PC-9 (cell line): ENCODE data around the gene SLC35A5. TPM values are rescaled to one million over a fixed set of nuclear protein-coding genes. Genes with fewer than 3 reads are reported as not detected.

Experiments used
- BruUV-seq: library from RNA; stranded (reverse); fragments of 400-500 nt; replicated peaks from 2 replicates; lab custom pipeline; 2021; lab: Mats Ljungman, UMichigan
- CTCF ChIA-PET: fragments of 300-600 bp; sonication (Branson Sonifier 250); formaldehyde crosslinking; loops from one replicate; lab custom pipeline; 2022; ENCODE audit warnings: antibody characterized with exemption; lab: Charles Lee
- POLR2A ChIA-PET: fragments of 300-600 bp; sonication (Branson Sonifier 250); formaldehyde crosslinking; loops from one replicate; lab custom pipeline; 2022; ENCODE audit warnings: antibody characterized with exemption; ENCODE audit not compliant: unreplicated experiment; lab: Charles Lee
- DNase-seq, 2 experiments: peaks; one replicate each; pipeline versions ENCODE4 v3.0.0 to v3.0.0-alpha.2; 2015 to 2022; ENCODE audit warnings: mixed read lengths in 1 of 2
- H2AFZ ChIP-seq: fragments of 200-600 bp; sonication (generic); 2 replicates; pipeline ENCODE4 v1.8.1; 2017; ENCODE audit warnings: antibody characterized with exemption
- H3F3A ChIP-seq: fragments of 200-600 bp; sonication (generic); 2 replicates; pipeline ENCODE4 v1.8.1; 2017; ENCODE audit warnings: antibody characterized with exemption, mild to moderate bottlenecking, low read depth; ENCODE audit not compliant: insufficient read depth
- H3K27ac ChIP-seq: fragments of 200-600 bp; sonication (generic); 2 replicates; pipeline ENCODE4 v1.6.1; 2016; ENCODE audit warnings: mixed run types
- H3K27me3 ChIP-seq: fragments of 200-600 bp; sonication (generic); 2 replicates; pipeline ENCODE4 v1.6.1; 2016; ENCODE audit warnings: low read depth, mixed run types; ENCODE audit not compliant: insufficient read depth
- H3K36me3 ChIP-seq: fragments of 200-600 bp; sonication (generic); 2 replicates; pipeline ENCODE4 v1.6.1; 2016; ENCODE audit warnings: low read depth, mixed run types
- H3K4me1 ChIP-seq: fragments of 200-600 bp; sonication (generic); replicated peaks from 2 replicates; pipeline ENCODE4 v1.6.1; 2016; ENCODE audit warnings: mixed run types; ENCODE audit not compliant: insufficient read depth
- H3K4me2 ChIP-seq: fragments of 200-600 bp; sonication (generic); 2 replicates; pipeline ENCODE4 v1.6.1; 2017; ENCODE audit warnings: mixed run types
- H3K4me3 ChIP-seq: fragments of 200-600 bp; sonication (generic); 2 replicates; pipeline ENCODE4 v1.6.1; 2016; ENCODE audit warnings: mixed run types
- H3K79me2 ChIP-seq: fragments of 200-600 bp; sonication (generic); 2 replicates; pipeline ENCODE4 v1.6.1; 2017; ENCODE audit warnings: low read depth, mixed run types
- H3K9me2 ChIP-seq: fragments of 200-600 bp; sonication (generic); 2 replicates; pipeline ENCODE4 v1.8.1; 2017; ENCODE audit warnings: mild to moderate bottlenecking; ENCODE audit not compliant: insufficient read depth
- H3K9me3 ChIP-seq: fragments of 200-600 bp; sonication (generic); 2 replicates; pipeline ENCODE4 v1.8.1; 2016; ENCODE audit warnings: low read depth; ENCODE audit not compliant: insufficient read depth
- H4K20me1 ChIP-seq: fragments of 200-600 bp; sonication (generic); 2 replicates; pipeline ENCODE4 v1.8.1; 2017; ENCODE audit not compliant: insufficient read depth
- EZH2 ChIP-seq: fragments of 200-600 bp; sonication (generic); IDR thresholded peaks from 2 replicates; pipeline ENCODE4 v1.8.0; 2017; ENCODE audit warnings: antibody characterized with exemption, low read depth
- intact Hi-C: fragments of 100-400 bp; cut with micrococcal nuclease; formaldehyde crosslinking; loops from one replicate; pipeline ENCODE4 v1.10.0; 2022; ENCODE audit not compliant: unreplicated experiment
- total RNA-seq: library from RNA; stranded (reverse); gene quantifications from 2 replicates; pipeline ENCODE4 v1.2.3, GENCODE V29; 2021
- TF ChIP-seq, protein P1 (sequence below): fragments of 200-600 bp; sonication (generic); conservative IDR thresholded peaks from 2 replicates; pipeline ENCODE4 v1.6.1; 2017; ENCODE audit warnings: mixed run types, antibody characterized with exemption, mild to moderate bottlenecking, moderate library complexity

Gene SLC35A5
- total RNA-seq, 1 experiment from 2014 or later, result 35.7 TPM

DNA sequence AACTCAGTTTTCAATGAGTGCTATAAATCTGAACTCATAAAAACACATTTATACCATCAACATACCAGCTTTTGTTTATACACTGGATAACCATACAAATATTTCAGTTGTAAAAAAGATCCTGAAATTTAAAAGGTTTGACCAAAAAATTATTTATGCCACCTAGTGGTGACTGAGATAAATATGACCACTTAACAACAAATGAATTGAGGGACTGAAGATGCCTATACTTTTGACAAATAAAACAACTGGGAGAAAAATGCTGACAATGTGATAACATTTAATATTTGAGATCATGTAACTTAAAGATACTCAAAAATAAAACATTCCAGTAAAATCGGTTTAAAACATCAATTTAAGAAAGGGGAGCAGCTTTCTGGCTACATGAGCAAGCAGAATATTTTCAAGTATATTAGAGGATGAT is 30.5 kb upstream of the SLC35A5 start:
- H3K4me1 ChIP-seq, result no peaks in the 10 kb centered on the region
- H3K36me3 ChIP-seq, result 0 out of 2 replicates have a peak, but pooled peaks cover 7% of the 10 kb centered on the region
- no peak overlapping the region for H3K27ac ChIP-seq
- H2AFZ ChIP-seq, result no peak overlapping the region
- H3K9me3 ChIP-seq, result no peaks in the 10 kb centered on the region
- peaks cover 6% of the 10 kb centered on the region; the same call in 1 of the 2 replicates for H4K20me1 ChIP-seq
- peaks cover 15% of the 10 kb centered on the region; the same call in 1 of the 2 replicates for H3F3A ChIP-seq
- POLR2A ChIA-PET, result interaction anchor here (0.6 kb wide), 1 partner anchor 615 kb away, joined by 3 read pairs; no protein-coding TSS in a partner anchor
- no TSS peak for BruUV-seq
- H3K4me3 ChIP-seq, result no peak overlapping the region
- no peaks in the 10 kb centered on the region for H3K79me2 ChIP-seq
- CTCF ChIA-PET, result interaction anchor here (0.6 to 1.3 kb wide), 6 partner anchors 26 to 420 kb away, joined by 3 to 10 read pairs (median 4); partner anchors contain the start of gene SLC9C1
- DNase-seq, result no peak
- no peak for TF ChIP-seq EZH2
- TF ChIP-seq, protein P1, sequence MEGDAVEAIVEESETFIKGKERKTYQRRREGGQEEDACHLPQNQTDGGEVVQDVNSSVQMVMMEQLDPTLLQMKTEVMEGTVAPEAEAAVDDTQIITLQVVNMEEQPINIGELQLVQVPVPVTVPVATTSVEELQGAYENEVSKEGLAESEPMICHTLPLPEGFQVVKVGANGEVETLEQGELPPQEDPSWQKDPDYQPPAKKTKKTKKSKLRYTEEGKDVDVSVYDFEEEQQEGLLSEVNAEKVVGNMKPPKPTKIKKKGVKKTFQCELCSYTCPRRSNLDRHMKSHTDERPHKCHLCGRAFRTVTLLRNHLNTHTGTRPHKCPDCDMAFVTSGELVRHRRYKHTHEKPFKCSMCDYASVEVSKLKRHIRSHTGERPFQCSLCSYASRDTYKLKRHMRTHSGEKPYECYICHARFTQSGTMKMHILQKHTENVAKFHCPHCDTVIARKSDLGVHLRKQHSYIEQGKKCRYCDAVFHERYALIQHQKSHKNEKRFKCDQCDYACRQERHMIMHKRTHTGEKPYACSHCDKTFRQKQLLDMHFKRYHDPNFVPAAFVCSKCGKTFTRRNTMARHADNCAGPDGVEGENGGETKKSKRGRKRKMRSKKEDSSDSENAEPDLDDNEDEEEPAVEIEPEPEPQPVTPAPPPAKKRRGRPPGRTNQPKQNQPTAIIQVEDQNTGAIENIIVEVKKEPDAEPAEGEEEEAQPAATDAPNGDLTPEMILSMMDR, result peak; percentile 81
- no peaks in the 10 kb centered on the region for H3K27me3 ChIP-seq
- H3K4me2 ChIP-seq, result no peak overlapping the region
- intact Hi-C loops, result loop anchor here (1.0 to 5.0 kb wide), 3 partner anchors 238 to 419 kb away; no protein-coding TSS in a partner anchor
- H3K9me2 ChIP-seq, result no peaks in the 10 kb centered on the region

DNA sequence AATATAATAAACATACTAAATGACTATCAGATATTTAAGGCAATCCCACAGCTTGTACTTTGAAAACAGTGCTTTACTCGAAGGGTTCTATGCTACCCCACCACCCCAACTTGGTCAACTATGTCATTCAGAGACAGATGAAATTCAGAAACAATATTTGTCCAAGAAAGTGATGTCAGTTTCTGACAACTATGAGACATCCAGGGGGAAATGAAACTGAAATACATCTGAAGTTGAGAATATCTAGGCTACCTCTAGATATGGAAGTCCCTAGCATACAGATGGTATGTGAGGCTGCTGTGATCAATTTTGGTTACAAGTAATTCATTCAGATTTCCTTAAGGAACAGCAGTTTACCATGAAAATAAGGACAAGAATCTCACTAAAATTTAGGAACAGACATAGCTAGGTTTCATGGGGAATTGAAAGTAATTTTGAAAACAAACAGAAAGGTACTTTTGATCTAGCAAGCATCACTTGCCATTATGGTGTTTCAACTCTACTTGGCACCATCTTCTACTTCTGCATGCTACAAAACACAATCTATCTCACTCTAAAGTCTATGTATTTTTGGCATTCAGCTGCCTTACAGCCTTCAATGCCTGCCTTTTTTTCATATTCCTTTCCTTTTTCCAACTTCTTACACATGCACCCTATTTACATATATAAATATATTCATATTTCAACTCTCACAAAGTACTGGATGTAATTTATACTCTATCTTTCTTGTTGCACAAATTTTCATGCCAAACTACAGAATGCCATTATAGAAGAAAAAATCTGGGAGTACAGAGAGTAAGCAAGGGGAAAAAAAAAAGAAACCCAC is 21.8 kb upstream of the SLC35A5 start:
- Histone ChIP-seq H3K79me2 (no peaks in the 10 kb centered on the region), H3K4me3 (no peak overlapping the region), H3K9me2 (no peaks in the 10 kb centered on the region), H3K4me1 (no peaks in the 10 kb centered on the region), H3F3A (no peaks in the 10 kb centered on the region), H3K27me3 (no peaks in the 10 kb centered on the region), H3K27ac (no peak overlapping the region), H3K4me2 (no peak overlapping the region), H3K36me3 (peaks cover 20% of the 10 kb centered on the region; the same call in 1 of the 2 replicates), H2AFZ (no peak overlapping the region), H4K20me1 (peaks cover 6% of the 10 kb centered on the region; the same call in 1 of the 2 replicates), H3K9me3 (no peaks in the 10 kb centered on the region)
- ChIA-PET CTCF (no interaction called here), POLR2A (no interaction called here)
- intact Hi-C loops, result no loop called here
- DNase-seq, result no peak
- no peak for TF ChIP-seq EZH2
- TF ChIP-seq, protein P1, result no peak
- no TSS peak for BruUV-seq

DNA sequence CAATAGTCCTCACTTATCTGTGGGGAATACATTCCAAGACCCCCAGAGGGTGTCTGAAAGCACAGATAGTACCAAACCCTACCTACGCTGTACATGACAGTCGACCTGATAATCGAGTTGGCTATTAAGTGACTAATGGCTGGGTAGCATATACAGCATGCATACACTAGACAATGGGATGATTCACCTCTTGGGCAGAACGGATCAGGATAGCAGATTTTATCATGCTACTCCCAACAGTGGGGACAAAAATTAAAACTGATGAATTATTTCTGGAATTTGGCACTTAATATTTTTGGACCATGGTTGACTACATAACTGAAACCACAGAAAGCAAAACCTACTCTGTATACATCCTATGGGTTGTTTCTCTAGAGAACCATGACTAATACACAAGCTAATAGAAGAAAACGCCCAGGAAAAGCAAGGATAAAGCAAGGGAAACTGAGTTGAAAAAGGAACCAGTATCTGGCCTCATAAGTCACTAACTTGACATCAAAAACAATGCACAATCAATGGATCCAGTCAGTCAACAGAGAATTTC is 15.6 kb upstream of the SLC35A5 start:
- Histone ChIP-seq H3K4me3 (no peak overlapping the region), H3K36me3 (peaks cover 24% of the 10 kb centered on the region; the same call in 1 of the 2 replicates), H3K4me2 (no peak overlapping the region), H4K20me1 (0 out of 2 replicates have a peak, but pooled peaks cover 3% of the 10 kb centered on the region), H3K27me3 (no peaks in the 10 kb centered on the region), H3K4me1 (no peaks in the 10 kb centered on the region), H3K9me2 (no peaks in the 10 kb centered on the region), H3F3A (no peaks in the 10 kb centered on the region), H3K27ac (no peak overlapping the region), H2AFZ (no peak overlapping the region), H3K9me3 (no peaks in the 10 kb centered on the region), H3K79me2 (no peaks in the 10 kb centered on the region; the same call in 1 of the 2 replicates)
- ChIA-PET POLR2A (no interaction called here), CTCF (no interaction called here)
- DNase-seq, result no peak
- intact Hi-C loops, result no loop called here
- BruUV-seq, result no TSS peak
- no peak for TF ChIP-seq EZH2
- TF ChIP-seq, protein P1, result no peak
